PC-3 (cell line): ENCODE results near the gene BCKDHA.

Experiments used
- EZH2 ChIP-seq: fragments of 300-600 bp; sonication (generic); IDR thresholded peaks from one replicate; pipeline ENCODE4 v1.6.1; 2017; ENCODE audit warnings: antibody characterized with exemption, mild to moderate bottlenecking, low read length; ENCODE audit not compliant: unreplicated experiment
- TF ChIP-seq, protein P1 (sequence below): fragments of 300-600 bp; sonication (generic); conservative IDR thresholded peaks from 2 replicates; pipeline ENCODE4 v1.5.1; 2017; ENCODE audit warnings: antibody characterized with exemption, low read depth, mild to moderate bottlenecking, low read length

DNA sequence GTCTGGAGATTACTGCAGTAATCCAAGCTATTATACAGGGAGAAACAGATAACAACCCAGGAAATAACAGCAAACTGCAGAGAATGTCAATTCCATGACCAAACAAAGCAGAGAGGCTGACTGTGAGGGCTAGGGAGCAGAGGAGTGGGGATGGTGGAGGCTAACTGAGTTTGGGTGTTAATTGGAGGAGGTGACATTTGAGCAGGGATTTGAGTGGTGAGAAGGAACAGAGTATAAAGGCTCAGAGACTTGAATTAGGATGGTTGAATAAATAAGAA is 39.0 kb downstream of the BCKDHA start:
- TF ChIP-seq, protein P1, sequence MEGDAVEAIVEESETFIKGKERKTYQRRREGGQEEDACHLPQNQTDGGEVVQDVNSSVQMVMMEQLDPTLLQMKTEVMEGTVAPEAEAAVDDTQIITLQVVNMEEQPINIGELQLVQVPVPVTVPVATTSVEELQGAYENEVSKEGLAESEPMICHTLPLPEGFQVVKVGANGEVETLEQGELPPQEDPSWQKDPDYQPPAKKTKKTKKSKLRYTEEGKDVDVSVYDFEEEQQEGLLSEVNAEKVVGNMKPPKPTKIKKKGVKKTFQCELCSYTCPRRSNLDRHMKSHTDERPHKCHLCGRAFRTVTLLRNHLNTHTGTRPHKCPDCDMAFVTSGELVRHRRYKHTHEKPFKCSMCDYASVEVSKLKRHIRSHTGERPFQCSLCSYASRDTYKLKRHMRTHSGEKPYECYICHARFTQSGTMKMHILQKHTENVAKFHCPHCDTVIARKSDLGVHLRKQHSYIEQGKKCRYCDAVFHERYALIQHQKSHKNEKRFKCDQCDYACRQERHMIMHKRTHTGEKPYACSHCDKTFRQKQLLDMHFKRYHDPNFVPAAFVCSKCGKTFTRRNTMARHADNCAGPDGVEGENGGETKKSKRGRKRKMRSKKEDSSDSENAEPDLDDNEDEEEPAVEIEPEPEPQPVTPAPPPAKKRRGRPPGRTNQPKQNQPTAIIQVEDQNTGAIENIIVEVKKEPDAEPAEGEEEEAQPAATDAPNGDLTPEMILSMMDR, result no peak
- no peak for TF ChIP-seq EZH2
